AG04449 (cell line): Measurements from ENCODE around the gene CLNK.

Source experiments
- CTCF ChIA-PET: fragments of 350-600 bp; formaldehyde crosslinking; extraction: SDS; loops from one replicate; lab custom pipeline; 2021; ENCODE audit warnings: antibody characterized with exemption; lab: Yijun Ruan, JAX
- POLR2A ChIA-PET: fragments of 400-600, 350-600 bp; formaldehyde crosslinking; extraction: SDS; loops from one replicate; lab custom pipeline; 2020; ENCODE audit warnings: antibody characterized with exemption, inconsistent platforms; lab: Yijun Ruan, JAX
- DNase-seq: peaks from one replicate; pipeline ENCODE4 v3.0.0-alpha.2; 2010; ENCODE audit warnings: low read depth, low spot score
- H3K4me3 ChIP-seq: 2 replicates; pipeline ENCODE4 v1.5.1; 2011; ENCODE audit warnings: low read depth, mild to moderate bottlenecking, control low read depth, low read length
- TF ChIP-seq, protein P1 (sequence below): IDR thresholded peaks from one replicate; pipeline ENCODE4 v1.5.1; 2011; ENCODE audit warnings: mild to moderate bottlenecking, moderate library complexity, low read length, control low read depth, inconsistent platforms; ENCODE audit not compliant: insufficient read depth; ENCODE audit errors: missing control alignments

Gene CLNK

DNA sequence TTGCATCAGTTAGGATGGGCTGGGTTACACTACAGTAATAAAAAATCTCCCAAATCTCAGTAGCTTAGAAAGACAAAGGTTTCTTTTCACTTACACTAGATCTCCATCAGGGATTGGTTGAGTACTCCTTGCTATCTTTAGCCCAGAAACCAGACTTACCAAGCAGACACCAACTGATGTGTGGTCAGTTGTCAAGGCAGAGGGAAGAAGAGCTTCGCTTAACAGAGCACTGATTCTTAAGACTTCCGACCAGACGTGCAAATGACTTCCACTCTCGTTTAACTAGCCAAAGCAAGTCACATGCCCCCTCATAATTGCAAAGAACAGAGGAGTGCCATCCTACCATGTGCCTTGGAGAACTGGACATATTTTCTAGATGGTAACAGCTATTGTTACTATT is 221.7 kb downstream of the CLNK start:
- DNase-seq: no peak
- POLR2A ChIA-PET: no interaction called here
- TF ChIP-seq, protein P1, sequence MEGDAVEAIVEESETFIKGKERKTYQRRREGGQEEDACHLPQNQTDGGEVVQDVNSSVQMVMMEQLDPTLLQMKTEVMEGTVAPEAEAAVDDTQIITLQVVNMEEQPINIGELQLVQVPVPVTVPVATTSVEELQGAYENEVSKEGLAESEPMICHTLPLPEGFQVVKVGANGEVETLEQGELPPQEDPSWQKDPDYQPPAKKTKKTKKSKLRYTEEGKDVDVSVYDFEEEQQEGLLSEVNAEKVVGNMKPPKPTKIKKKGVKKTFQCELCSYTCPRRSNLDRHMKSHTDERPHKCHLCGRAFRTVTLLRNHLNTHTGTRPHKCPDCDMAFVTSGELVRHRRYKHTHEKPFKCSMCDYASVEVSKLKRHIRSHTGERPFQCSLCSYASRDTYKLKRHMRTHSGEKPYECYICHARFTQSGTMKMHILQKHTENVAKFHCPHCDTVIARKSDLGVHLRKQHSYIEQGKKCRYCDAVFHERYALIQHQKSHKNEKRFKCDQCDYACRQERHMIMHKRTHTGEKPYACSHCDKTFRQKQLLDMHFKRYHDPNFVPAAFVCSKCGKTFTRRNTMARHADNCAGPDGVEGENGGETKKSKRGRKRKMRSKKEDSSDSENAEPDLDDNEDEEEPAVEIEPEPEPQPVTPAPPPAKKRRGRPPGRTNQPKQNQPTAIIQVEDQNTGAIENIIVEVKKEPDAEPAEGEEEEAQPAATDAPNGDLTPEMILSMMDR: no peak
- CTCF ChIA-PET: interaction anchor here (0.7 kb wide), 1 partner anchor 12 kb away, joined by 3 read pairs; no protein-coding TSS in a partner anchor
- no peak overlapping the region for H3K4me3 ChIP-seq

DNA sequence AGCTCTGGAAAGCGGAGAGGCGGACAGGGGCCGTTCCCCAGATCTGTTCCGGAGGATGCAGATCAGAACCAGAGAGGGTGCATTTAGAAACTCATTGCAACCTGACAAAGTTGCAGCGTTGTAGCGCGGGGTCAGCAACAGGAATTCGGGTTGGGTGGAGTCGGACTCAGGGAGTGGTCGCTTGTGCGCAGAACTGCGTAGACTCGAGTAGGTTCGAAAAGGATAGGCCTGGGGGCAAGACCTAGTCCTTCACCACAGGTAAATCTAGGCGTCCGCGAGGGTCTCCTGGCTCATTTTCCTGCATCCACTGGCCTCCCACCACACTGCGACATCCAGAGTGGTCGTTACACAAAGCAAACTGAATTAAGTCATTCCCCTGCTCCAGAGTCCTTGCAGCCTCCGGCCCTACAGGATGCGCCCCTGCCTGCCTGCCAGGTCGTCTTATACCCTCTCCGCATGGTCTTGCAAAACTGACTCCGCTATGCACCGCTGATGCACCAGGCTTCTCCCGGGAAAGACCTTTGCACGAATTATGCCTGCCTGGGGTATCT is 222.6 kb downstream of the CLNK start:
- TF ChIP-seq, protein P1: no peak
- ChIA-PET POLR2A (no interaction called here), CTCF (interaction anchor here (1.1 to 2.3 kb wide), 7 partner anchors 8 to 303 kb away, joined by 3 to 20 read pairs (median 6); no protein-coding TSS in a partner anchor)
- DNase-seq: no peak
- peak overlapping the region; percentile 40 for H3K4me3 ChIP-seq

DNA sequence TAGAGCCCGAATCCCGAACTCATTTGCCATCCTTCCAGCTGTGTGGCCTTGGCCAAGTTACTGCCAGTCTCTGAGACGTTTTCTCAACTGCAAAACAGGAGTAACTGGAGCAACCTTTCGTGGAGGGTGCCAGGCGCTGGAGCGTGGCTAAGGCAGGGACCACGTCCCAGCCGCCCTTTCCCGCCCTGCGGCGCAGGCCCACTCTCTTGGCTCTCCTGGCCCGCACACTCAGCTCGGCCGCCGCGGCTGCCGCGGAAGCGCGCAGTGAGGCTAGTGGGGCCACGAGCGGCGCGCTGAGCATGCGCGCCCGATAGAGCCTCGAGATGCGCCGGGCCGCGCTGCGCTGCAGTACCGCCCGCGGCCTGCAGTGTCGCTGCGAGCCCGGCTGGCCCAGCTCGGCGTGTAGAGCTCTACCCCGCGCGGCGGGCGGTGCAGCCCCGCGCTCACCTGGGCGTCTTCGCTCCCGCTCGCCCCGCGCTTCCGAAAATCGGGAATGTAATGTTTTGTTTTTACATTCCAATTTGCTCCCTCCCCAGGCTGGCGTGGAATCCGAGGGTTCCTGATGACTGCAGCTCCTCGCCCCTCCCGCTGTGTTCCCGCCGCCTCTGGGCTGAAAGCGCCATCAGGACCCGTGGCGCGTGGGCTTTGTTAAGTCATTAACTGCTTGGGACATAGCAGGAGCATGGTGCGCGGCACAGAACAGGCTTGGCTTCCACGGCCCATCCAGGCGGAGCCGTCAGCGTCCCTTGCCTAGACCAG is 223.3 kb downstream of the CLNK start:
- peak overlapping the region; percentile 42 for H3K4me3 ChIP-seq
- ChIA-PET POLR2A (no interaction called here), CTCF (interaction anchor here (0.6 to 2.3 kb wide), 20 partner anchors 8 to 307 kb away, joined by 3 to 20 read pairs (median 4); no protein-coding TSS in a partner anchor)
- TF ChIP-seq, protein P1: peak; percentile 85
- no peak for DNase-seq

DNA sequence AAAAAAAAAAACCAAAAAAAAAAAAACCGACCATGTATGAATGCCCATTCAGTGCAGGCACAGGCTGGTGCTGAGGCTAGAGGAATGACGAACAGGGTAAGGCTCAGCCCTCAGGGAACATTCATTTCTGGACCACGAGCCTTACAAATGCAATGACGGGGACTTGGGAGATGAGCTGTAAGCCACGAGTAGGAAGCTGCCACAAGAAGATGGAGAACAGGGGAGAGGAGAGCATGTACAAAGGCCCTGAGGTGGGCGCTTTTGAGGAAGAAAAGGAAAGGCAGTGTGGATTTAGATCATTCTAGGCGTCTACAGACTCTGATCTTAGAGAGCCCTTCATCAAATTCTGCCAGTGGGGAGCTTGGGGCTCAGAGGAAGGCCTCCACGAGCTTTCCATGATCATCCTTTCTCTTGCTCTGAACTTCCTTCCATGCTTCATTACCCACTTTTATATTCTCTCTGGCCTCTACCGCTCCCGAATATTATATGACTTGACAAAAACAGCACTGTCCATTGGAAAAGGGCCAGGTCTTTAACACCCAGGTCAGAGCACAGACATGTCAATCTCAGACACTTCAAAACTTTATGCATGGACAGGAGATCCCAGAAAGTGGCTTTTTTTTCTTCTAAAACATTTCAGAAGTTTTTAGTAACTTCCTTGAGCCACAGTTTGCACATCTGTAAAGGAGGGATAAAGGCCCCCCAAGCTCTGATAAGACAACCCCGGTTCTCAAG is 224.1 kb downstream of the CLNK start:
- POLR2A ChIA-PET: no interaction called here
- TF ChIP-seq, protein P1: no peak
- CTCF ChIA-PET: interaction anchor here (0.7 to 2.3 kb wide), 18 partner anchors 9 to 307 kb away, joined by 3 to 20 read pairs (median 4); no protein-coding TSS in a partner anchor
- no peak for DNase-seq
- no peak overlapping the region for H3K4me3 ChIP-seq

DNA sequence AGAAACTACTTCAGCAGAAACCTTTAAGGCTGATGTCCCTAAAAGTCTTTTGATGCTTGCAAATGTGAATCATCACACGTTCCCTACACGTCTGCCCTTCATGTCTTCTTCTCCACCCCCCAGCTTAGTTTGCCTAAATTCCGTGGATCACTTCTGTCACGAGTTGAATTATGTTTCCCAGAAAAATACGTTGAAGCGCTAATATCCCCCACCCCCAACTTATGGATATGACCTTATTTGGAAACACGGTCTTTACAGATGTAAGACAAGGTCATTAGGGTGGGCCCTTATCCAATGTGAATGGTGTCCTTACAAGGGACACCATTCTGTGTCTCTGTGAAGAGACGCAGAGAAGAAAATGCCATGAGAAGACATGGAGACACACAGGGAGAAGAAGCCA is 225.3 kb downstream of the CLNK start:
- CTCF ChIA-PET: no interaction called here
- DNase-seq: no peak
- no peak overlapping the region for H3K4me3 ChIP-seq
- POLR2A ChIA-PET: no interaction called here
- TF ChIP-seq, protein P1: no peak
